C4-2B (cell line): ENCODE results near the gene GPR139.

Experiments
- ZFX ChIP-seq: fragments of 450-650 bp; IDR thresholded peaks from 2 replicates; pipeline ENCODE4 v1.6.1; 2017
- TF ChIP-seq, protein P1 (sequence below): fragments of 450-650 bp; conservative IDR thresholded peaks from 2 replicates; pipeline ENCODE4 v1.5.1; 2017; ENCODE audit warnings: mild to moderate bottlenecking

DNA sequence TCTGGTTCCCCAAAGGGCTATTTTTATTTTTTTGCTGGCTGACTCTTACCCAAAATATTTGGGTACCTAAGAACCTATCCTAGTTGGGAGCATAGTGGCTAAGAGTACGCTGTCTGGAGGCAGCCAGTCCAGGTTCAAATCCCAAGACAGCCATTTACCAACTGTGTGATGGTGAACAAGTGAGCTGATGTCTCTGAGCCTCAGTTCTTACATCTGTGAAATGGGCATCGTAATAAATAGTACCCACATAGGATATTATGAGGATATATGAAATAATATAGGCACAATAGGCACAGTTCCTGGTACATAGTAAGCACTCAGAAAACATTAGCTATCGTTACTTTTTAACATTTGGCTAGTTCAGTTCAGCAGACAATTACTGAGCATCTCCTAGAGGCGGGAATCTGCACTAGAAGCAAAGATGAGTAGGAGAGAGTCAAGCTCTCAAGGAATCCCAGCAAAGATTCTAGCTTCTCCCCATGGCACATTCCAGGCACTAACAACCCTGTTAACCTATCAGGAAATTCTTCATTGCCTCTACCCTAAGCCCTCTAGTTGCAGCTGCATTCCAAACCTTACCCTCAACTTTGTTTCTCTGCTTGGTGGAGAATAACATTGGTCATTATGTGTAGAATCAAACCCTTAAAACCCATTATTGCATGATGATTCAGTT is 31.6 kb downstream of the GPR139 start:
- TF ChIP-seq, protein P1, sequence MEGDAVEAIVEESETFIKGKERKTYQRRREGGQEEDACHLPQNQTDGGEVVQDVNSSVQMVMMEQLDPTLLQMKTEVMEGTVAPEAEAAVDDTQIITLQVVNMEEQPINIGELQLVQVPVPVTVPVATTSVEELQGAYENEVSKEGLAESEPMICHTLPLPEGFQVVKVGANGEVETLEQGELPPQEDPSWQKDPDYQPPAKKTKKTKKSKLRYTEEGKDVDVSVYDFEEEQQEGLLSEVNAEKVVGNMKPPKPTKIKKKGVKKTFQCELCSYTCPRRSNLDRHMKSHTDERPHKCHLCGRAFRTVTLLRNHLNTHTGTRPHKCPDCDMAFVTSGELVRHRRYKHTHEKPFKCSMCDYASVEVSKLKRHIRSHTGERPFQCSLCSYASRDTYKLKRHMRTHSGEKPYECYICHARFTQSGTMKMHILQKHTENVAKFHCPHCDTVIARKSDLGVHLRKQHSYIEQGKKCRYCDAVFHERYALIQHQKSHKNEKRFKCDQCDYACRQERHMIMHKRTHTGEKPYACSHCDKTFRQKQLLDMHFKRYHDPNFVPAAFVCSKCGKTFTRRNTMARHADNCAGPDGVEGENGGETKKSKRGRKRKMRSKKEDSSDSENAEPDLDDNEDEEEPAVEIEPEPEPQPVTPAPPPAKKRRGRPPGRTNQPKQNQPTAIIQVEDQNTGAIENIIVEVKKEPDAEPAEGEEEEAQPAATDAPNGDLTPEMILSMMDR = no peak
- TF ChIP-seq ZFX = no peak
